GM06990 (cell line): Measurements from ENCODE around the gene TXNRD1.

ENCODE experiments used
- DNase-seq: peaks from one replicate; pipeline ENCODE4 v3.0.0-alpha.2; 2011; ENCODE audit not compliant: insufficient read length; ENCODE audit errors: extremely low read depth
- H3K27me3 ChIP-seq: replicated peaks from 2 replicates; pipeline ENCODE4 v1.6.0; 2011; ENCODE audit warnings: low read length; ENCODE audit not compliant: control insufficient read depth, insufficient read depth
- H3K36me3 ChIP-seq: 2 replicates; pipeline ENCODE4 v1.5.1; 2011; ENCODE audit warnings: low read length; ENCODE audit not compliant: control insufficient read depth, insufficient read depth
- H3K4me3 ChIP-seq: replicated peaks from 2 replicates; pipeline ENCODE4 v1.5.1; 2011; ENCODE audit warnings: low read depth, mild to moderate bottlenecking, control low read depth, low read length
- CTCF ChIP-seq: IDR thresholded peaks from 2 replicates; pipeline ENCODE4 v1.5.1; 2011; ENCODE audit warnings: low read length, control low read depth, mild to moderate bottlenecking, inconsistent platforms; ENCODE audit not compliant: insufficient read depth, poor library complexity, severe bottlenecking

Gene TXNRD1

GRCh38 chr12:104357421-104357952, 141.9 kb downstream of the TXNRD1 start:
- no peaks in the 10 kb centered on the region; the same call in 1 of the 2 replicates for H3K36me3 ChIP-seq
- no peaks in the 10 kb centered on the region for H3K27me3 ChIP-seq
- DNase-seq: no peak
- H3K4me3 ChIP-seq: no peak overlapping the region
- TF ChIP-seq CTCF: no peak

- Histone ChIP-seq H3K27me3 (no peaks in the 10 kb centered on the region), H3K36me3 (no peaks in the 10 kb centered on the region; the same call in 1 of the 2 replicates), H3K4me3 (no peak overlapping the region)
- peak; percentile 92 for TF ChIP-seq CTCF
- peak; percentile 36 for DNase-seq
Measured at GRCh38 chr12:104358353-104359003, 142.9 kb downstream of the TXNRD1 start.

- TF ChIP-seq CTCF: no peak
- no peak for DNase-seq
- no peaks in the 10 kb centered on the region for H3K27me3 ChIP-seq
- no peaks in the 10 kb centered on the region; the same call in 1 of the 2 replicates for H3K36me3 ChIP-seq
- no peak overlapping the region for H3K4me3 ChIP-seq
Measured at GRCh38 chr12:104359216-104359615, 143.6 kb downstream of the TXNRD1 start.

- Histone ChIP-seq H3K27me3 (no peaks in the 10 kb centered on the region), H3K4me3 (no peak overlapping the region), H3K36me3 (no peaks in the 10 kb centered on the region)
- no peak for TF ChIP-seq CTCF
- no peak for DNase-seq
Measured at GRCh38 chr12:104360157-104360556, 144.6 kb downstream of the TXNRD1 start.

GRCh38 chr12:104360983-104361707, 145.6 kb downstream of the TXNRD1 start:
- DNase-seq: no peak
- no peaks in the 10 kb centered on the region for H3K36me3 ChIP-seq

More at GRCh38 chr12:104360983-104361707, 145.6 kb downstream of the TXNRD1 start:
- Histone ChIP-seq H3K4me3 (no peak overlapping the region), H3K27me3 (no peaks in the 10 kb centered on the region)
- TF ChIP-seq CTCF: no peak
